ENCODE measurements around the gene SOCS1.

DNA sequence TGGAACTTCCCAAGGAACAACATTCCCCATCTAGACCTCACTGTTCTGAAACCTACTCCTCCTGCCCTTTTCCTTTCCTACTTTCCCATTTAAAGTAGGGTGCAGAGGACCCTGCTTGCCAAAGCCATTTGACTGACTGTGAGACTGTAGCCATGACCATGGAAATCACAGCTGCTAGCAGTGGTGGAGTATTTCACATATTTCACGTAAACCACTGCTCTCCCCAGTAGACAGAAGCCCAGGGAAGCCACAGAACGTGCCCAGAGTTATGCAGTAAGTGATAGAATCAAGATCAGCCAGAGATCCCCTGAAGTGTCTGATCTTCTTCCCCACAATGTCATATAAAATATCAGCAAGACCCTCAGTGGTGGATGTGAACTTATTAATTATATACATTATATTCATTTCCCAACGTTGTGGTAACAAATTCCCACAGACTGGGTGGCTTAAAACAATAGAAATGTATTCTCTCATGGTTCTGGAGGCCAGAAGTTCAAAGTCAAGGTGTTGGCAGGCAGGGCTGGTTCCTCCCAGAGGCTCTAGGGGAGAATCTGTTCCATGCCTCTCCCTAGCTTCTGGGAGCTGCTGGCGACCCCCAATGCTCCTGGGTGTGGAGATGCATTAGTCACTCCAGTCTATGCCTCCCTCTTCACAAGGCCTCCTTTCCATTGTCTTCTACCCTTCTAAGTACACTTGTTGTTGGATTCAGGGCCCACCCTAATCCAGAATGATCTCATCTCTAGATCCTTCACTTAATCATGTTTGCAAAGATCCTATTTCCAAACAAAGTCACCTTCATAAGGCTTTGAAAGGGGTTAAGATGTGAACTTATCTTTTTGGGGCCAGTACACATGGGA is 45.9 kb upstream of the SOCS1 start:
- TF ChIP-seq EZH2phosphoT487 (IDR thresholded peaks at IDR 0.05; ENCODE audit: insufficient read depth, low read depth) (no peak), EZH2 (IDR thresholded peaks at IDR 0.05; ENCODE audit: insufficient read depth, poor library complexity, severe bottlenecking) (no peak)
